GM12801 (cell line): ENCODE data around the gene MCIDAS.

Experiments used
- TF ChIP-seq, protein P1 (sequence below): IDR thresholded peaks from one replicate; pipeline ENCODE4 v1.5.1; 2011; ENCODE audit warnings: control low read depth; ENCODE audit not compliant: insufficient read length; ENCODE audit errors: extremely low read depth

MCIDAS gene

DNA sequence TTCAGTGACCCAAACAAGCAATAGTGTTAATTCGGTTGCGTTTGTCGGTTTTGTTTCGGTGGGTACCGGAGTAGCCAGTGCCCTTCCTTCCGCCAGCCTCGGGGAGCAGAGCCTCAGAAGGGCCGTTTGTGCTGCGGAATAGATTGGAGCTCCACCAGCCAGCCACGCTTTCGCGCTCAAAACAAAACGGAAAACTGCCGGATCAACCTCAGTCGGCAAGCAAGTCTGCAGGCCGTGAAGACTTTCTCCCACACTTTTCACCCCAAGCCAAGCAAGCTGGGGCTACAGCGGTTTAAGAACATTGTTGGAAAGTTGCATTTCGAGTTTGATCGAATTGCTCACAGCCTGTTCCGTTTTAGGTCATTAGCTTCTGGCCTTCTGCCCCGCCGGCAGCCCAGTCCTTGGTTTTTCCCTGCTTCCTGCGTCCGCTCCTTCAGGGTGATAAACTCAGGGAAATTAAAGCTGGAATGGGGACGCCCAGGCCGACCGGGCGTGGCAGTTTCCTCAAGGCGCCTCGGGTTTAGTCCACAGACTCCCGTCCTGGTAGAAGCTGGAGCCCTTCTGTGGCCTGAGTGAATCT, 7.1 kb upstream of the MCIDAS start:
- TF ChIP-seq, protein P1, sequence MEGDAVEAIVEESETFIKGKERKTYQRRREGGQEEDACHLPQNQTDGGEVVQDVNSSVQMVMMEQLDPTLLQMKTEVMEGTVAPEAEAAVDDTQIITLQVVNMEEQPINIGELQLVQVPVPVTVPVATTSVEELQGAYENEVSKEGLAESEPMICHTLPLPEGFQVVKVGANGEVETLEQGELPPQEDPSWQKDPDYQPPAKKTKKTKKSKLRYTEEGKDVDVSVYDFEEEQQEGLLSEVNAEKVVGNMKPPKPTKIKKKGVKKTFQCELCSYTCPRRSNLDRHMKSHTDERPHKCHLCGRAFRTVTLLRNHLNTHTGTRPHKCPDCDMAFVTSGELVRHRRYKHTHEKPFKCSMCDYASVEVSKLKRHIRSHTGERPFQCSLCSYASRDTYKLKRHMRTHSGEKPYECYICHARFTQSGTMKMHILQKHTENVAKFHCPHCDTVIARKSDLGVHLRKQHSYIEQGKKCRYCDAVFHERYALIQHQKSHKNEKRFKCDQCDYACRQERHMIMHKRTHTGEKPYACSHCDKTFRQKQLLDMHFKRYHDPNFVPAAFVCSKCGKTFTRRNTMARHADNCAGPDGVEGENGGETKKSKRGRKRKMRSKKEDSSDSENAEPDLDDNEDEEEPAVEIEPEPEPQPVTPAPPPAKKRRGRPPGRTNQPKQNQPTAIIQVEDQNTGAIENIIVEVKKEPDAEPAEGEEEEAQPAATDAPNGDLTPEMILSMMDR: no peak

GRCh38 chr5:55232985-55233928, 6.1 kb upstream of the MCIDAS start, which contains the start of gene CCNO:
CCNO (minus strand) TSS chr5:55233608; CDS start chr5:55233523, 85 bp downstream.
- TF ChIP-seq, protein P1: no peak

- TF ChIP-seq, protein P1: no peak
Observed at GRCh38 chr5:55232271-55232984, 5.3 kb upstream of the MCIDAS start.

GRCh38 chr5:55231919-55232270, 4.8 kb upstream of the MCIDAS start:
- TF ChIP-seq, protein P1: no peak

DNA sequence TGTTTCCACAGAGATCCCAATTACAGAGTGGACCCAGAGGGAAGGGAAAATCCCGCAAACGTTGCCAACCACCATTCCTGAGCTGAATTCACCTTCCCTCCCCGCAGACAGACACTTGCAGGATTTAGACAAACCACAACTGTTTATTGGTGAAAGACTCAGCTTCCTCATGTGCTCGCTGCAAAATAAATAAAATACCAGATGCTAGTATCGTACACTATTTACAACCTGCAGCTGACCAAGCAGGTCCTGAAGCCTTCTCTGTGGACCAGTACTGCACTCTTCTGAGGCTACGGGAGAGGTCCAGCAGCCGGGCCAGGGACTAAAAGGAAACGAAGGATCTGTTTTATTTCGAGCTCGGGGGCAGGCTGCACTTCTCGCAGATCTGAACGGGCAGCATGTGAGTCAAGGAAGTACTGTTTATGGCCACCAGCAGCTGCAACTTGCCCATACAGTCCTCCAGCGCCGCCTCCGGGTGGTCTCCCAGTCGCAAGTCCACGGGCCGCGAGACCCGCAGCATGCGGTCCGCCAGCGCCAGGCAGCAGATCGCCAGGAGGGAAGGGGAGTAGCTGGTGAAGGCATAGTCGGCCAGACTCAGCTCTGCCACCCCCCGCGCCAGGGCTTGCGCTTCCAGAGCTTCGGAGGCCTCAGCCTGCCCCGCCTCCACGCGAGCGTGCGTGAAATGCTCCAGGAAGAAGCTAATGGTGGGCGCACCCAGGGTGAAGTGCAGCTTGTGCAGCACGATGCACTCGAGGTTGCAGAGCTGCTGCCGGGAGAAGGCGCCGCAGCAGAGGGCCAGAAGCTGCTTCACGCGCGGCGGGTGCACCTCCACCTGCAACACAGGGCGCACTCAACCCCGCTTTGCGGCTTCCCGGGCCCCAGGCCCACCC, 4.2 kb upstream of the MCIDAS start:
- TF ChIP-seq, protein P1: no peak

- TF ChIP-seq, protein P1: no peak
Observed at GRCh38 chr5:55230086-55230629, 3.0 kb upstream of the MCIDAS start.
